Glomerular endothelial cell (primary cell): ENCODE results near the gene EML1. TPM values are rescaled to one million over a fixed set of nuclear protein-coding genes. Genes with fewer than 3 reads are reported as not detected.

Source experiments
- DNase-seq: peaks from one replicate; pipeline ENCODE4 v3.0.0-alpha.2; 2011; ENCODE audit warnings: low read depth, low spot score; ENCODE audit errors: extremely low read depth
- total RNA-seq: library from RNA; depleted of rRNA; stranded (reverse); fragments of >200 nt; gene quantifications from 2 replicates; pipeline ENCODE4 v1.2.3, GENCODE V29; 2015

The EML1 gene
- total RNA-seq, 1 donor from 2014 or later = 33.7 TPM

- DNase-seq = no peak
Observed at GRCh38 chr14:99857551-99857950, 64.3 kb downstream of the EML1 start.

- no peak for DNase-seq
Observed at GRCh38 chr14:99860219-99860618, 67.0 kb downstream of the EML1 start.

DNA sequence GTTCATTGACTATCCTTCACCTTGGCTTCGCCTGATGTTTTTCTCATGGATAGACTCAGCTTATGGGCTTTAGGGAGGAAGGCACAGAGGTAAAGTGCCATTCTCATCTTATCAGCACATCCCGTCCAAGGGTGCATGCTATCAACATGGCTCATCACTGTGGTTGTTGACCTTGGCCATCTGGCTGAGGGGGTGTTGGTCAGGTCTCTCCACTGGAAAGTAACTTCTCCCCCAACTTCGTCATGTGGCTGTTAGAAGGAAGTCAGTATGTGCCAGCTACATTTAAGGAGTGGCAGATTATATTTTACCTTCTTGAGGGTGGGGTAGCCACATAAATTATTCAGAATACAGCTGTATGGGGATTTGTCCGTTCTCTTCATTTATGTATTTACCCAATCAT is 68.9 kb downstream of the EML1 start:
- DNase-seq = no peak

- no peak for DNase-seq
Observed at GRCh38 chr14:99863059-99863458, 69.8 kb downstream of the EML1 start.

- DNase-seq = no peak
Observed at GRCh38 chr14:99865408-99865807, 72.2 kb downstream of the EML1 start.

DNA sequence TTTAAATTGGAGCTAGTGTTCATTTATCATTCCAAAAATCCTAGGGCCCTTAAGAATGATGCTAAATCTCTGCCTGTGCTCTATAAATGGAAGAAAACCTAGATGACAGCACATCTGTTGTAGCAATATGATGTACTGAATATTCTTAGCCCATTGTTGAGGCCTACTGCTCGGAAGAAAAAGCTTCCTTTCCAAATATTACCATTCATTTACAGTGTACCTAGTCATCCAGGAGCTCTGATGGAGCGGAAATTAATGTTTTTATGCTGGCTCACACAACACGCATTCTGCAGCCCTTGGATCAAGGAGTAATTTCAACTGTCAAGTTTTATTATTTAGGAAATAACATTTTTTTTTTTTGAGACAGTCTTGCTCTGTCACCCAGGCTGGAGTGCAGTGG is 77.4 kb downstream of the EML1 start:
- DNase-seq = no peak

DNA sequence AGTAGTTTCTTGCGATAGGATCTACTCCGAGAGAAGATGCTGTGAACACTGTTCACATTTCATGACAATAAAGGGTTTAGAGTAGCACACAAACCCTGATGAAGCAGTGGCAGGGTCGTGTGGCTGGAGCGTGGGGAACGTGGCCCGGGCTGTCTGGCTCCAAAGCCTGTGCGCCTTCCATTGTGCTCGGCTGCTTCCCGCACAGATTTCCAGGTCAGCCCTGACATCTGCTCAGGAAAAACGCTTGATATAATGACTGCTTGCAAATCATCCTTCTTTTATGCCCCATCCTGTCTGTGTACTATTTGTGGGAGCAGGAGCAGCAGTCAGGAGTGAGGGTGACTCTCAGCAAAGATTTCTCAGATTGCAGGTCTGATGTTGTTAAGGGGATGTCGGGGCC is 78.6 kb downstream of the EML1 start:
- DNase-seq = no peak

- no peak for DNase-seq
Observed at GRCh38 chr14:99872786-99873440, 79.7 kb downstream of the EML1 start.

- no peak for DNase-seq
Observed at GRCh38 chr14:99873653-99874052, 80.4 kb downstream of the EML1 start.

GRCh38 chr14:99874306-99874705 is 81.1 kb downstream of the EML1 start:
- no peak for DNase-seq

DNA sequence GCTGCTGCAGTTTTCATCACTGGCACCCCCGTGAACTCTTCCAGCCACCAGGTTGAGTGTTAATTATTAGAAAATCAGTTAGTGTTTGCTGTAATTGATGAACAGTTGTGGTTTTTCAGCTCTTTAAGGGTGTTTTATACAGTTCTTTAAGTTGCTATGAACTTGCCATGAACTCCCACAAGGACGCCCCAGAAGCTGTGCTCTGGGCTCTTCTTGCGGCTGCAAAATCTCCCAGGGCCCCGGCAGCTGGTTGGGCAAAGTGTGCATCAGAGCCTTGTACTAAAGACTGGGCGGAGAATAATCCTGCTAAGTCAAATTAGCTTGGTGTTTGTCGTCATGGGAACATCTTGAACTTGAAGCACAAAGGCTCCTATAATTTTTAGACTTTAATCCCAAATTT is 82.2 kb downstream of the EML1 start:
- no peak for DNase-seq

GRCh38 chr14:99875836-99876235 is 82.6 kb downstream of the EML1 start:
- no peak for DNase-seq

DNA sequence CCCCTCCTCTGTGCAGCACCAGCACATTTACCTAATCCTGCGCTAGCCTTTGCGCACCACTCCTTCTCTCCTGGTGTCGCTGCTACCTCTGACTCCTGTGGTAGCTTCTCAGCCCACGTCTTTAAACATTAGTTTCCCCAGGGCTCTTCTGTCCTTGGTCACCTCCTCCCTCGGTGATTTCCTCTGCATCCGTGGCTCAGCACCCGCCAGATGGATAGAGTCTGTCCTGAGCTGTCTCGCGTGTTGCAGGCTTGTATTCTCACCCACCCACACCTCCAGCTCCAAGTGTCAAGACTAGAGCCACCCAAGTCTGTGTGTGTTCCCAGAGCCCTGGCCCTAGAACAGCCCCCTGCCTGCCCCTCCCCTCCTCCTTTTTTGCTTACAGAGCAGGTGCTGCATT is 83.2 kb downstream of the EML1 start:
- DNase-seq = no peak

- no peak for DNase-seq
Observed at GRCh38 chr14:99878563-99878962, 85.3 kb downstream of the EML1 start.

- DNase-seq = no peak
Observed at GRCh38 chr14:99879401-99880295, 86.4 kb downstream of the EML1 start.

DNA sequence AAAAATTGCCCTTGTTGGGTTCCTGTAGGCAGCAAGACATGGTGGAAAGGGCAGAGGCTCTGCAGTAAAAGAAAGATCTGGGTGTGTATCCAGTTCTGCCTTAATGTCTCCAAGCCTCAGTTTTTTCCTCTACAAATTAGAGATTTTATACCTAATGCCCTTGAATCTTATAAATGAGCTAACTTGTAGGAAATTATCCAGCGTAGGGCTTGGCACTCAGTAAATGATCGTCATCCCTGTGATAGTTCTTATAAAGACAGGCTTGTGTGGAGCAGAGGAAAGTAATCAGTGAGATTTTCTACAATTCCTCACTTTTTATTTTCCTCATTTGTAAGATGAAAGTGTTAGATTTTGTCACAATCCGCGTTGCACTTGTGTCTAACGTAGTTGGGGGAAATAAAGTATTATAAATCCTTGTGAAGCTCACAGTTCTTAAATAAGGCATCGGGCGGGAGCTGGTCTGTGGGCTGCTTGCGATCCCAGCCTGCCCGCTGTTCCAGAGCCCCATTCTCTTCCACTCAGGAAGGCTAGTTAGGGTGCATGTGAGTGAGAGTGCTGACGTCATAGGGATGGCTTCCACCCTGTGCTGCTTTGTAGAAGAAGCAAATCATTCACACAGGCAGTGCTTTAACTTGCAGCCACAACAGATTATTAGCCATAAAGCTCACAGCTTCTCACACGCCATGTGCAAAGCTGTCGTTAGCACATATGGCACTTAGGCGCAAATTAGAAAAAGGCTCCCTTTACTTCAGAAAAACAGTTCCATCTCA is 87.6 kb downstream of the EML1 start:
- no peak for DNase-seq

GRCh38 chr14:99883866-99884650 is 90.8 kb downstream of the EML1 start:
- DNase-seq = no peak

- DNase-seq = peak; percentile 45
Observed at GRCh38 chr14:99884834-99885648, 91.8 kb downstream of the EML1 start.

GRCh38 chr14:99885649-99885958 is 92.4 kb downstream of the EML1 start:
- DNase-seq = no peak

- no peak for DNase-seq
Observed at GRCh38 chr14:99887407-99887806, 94.2 kb downstream of the EML1 start.
